Measurements from ENCODE around the gene FABP6. TPM values are rescaled to one million over a fixed set of nuclear protein-coding genes. Genes with fewer than 3 reads are reported as not detected.

The FABP6 gene
- total RNA-seq, 1 donor from 2014 or later = not detected

GRCh38 chr5:160260881-160261815 is 31.8 kb downstream of the FABP6 start:
- DNase-seq (ENCODE audit: low read depth in 2 of 2) = peak in 1 of 2 donors; percentile 87

GRCh38 chr5:160262151-160263074 is 33.1 kb downstream of the FABP6 start:
- DNase-seq (ENCODE audit: low read depth in 2 of 2) = peak; percentile 40 to 57

- no peak for DNase-seq (ENCODE audit: low read depth in 2 of 2)
Measured at GRCh38 chr5:160263326-160263855, 34.1 kb downstream of the FABP6 start.

- DNase-seq (ENCODE audit: low read depth in 2 of 2) = no peak
Measured at GRCh38 chr5:160266044-160266443, 36.7 kb downstream of the FABP6 start.

- no peak for DNase-seq (ENCODE audit: low read depth in 2 of 2)
Measured at GRCh38 chr5:160266752-160267345, 37.5 kb downstream of the FABP6 start.

- DNase-seq (ENCODE audit: low read depth in 2 of 2) = no peak
Measured at GRCh38 chr5:160268121-160268520, 38.8 kb downstream of the FABP6 start.

GRCh38 chr5:160269017-160269416 is 39.7 kb downstream of the FABP6 start:
- DNase-seq (ENCODE audit: low read depth in 2 of 2) = peak; percentile 90 to 91

- DNase-seq (ENCODE audit: low read depth in 2 of 2) = no peak
Measured at GRCh38 chr5:160270704-160271103, 41.4 kb downstream of the FABP6 start.

- peak; percentile 55 to 89 for DNase-seq (ENCODE audit: low read depth in 2 of 2)
Measured at GRCh38 chr5:160271396-160271795, 42.1 kb downstream of the FABP6 start.

- DNase-seq (ENCODE audit: low read depth in 2 of 2) = no peak
Measured at GRCh38 chr5:160271836-160272235, 42.5 kb downstream of the FABP6 start.

GRCh38 chr5:160272264-160272663 is 43.0 kb downstream of the FABP6 start:
- no peak for DNase-seq (ENCODE audit: low read depth in 2 of 2)

- DNase-seq (ENCODE audit: low read depth in 2 of 2) = no peak
Measured at GRCh38 chr5:160272889-160273288, 43.6 kb downstream of the FABP6 start.

GRCh38 chr5:160274483-160274931 is 45.2 kb downstream of the FABP6 start:
- peak in 1 of 2 donors; percentile 54 for DNase-seq (ENCODE audit: low read depth in 2 of 2)

GRCh38 chr5:160278343-160278742 is 49.0 kb downstream of the FABP6 start:
- DNase-seq (ENCODE audit: low read depth in 2 of 2) = no peak

- DNase-seq (ENCODE audit: low read depth in 2 of 2) = no peak
Measured at GRCh38 chr5:160280384-160281095, 51.2 kb downstream of the FABP6 start.

GRCh38 chr5:160281275-160281674 is 52.0 kb downstream of the FABP6 start:
- no peak for DNase-seq (ENCODE audit: low read depth in 2 of 2)

- no peak for DNase-seq (ENCODE audit: low read depth in 2 of 2)
Measured at GRCh38 chr5:160284291-160284873, 55.1 kb downstream of the FABP6 start.

- DNase-seq (ENCODE audit: low read depth in 2 of 2) = no peak
Measured at GRCh38 chr5:160285316-160285715, 56.0 kb downstream of the FABP6 start.

- no peak for DNase-seq (ENCODE audit: low read depth in 2 of 2)
Measured at GRCh38 chr5:160286947-160287346, 57.6 kb downstream of the FABP6 start.

GRCh38 chr5:160287378-160288051 is 58.2 kb downstream of the FABP6 start:
- DNase-seq (ENCODE audit: low read depth in 2 of 2) = peak; percentile 45 to 48

Measured in lung microvascular endothelial cell (primary cell).